GM12878 (cell line): ENCODE results near the gene ZNF48. TPM values are rescaled to one million over a fixed set of nuclear protein-coding genes. Genes with fewer than 3 reads are reported as not detected.

ENCODE experiments used
- ATF2 ChIP-seq: IDR thresholded peaks from 2 replicates; pipeline ENCODE4 v1.6.1; 2012; ENCODE audit warnings: low read length, inconsistent platforms
- BCL3 ChIP-seq: IDR thresholded peaks from 2 replicates; pipeline ENCODE4 v1.6.1; 2011; ENCODE audit warnings: borderline replicate concordance, low read depth, mild to moderate bottlenecking, moderate library complexity, low read length; ENCODE audit not compliant: insufficient read depth, poor library complexity, severe bottlenecking
- CHD1 ChIP-seq: IDR thresholded peaks from 2 replicates; pipeline ENCODE4 v1.6.1; 2012; ENCODE audit warnings: low read depth, low read length, improper control_type of control experiment
- CHD2 ChIP-seq: IDR thresholded peaks from 2 replicates; pipeline ENCODE4 v1.6.1; 2011; ENCODE audit warnings: low read depth, low read length, improper control_type of control experiment, borderline replicate concordance
- CTCF ChIP-seq, 3 experiments: IDR thresholded peaks in 2 of 3; conservative IDR thresholded peaks in 1 of 3; 2 replicates each; pipeline ENCODE4 v1.5.1; 2011; ENCODE audit warnings: low read depth in 3 of 3, low read length in 3 of 3, mild to moderate bottlenecking in 3 of 3, control low read depth in 2 of 3, moderate library complexity in 2 of 3, inconsistent platforms in 1 of 3, mixed read lengths in 1 of 3; ENCODE audit not compliant: control insufficient read depth in 2 of 3, insufficient read depth in 1 of 3; ENCODE audit errors: extremely low read depth in 1 of 3
- FOS ChIP-seq: IDR thresholded peaks from 3 replicates; pipeline ENCODE4 v1.6.1; 2011; ENCODE audit warnings: borderline replicate concordance; ENCODE audit not compliant: insufficient read length; ENCODE audit errors: extremely low read depth
- FOXK2 ChIP-seq: fragments of 450-650 bp; IDR thresholded peaks from 2 replicates; pipeline ENCODE4 v1.6.1; 2017; ENCODE audit warnings: mild to moderate bottlenecking, moderate library complexity
- HDGF ChIP-seq: fragments of 450-650 bp; IDR thresholded peaks from 2 replicates; pipeline ENCODE4 v1.6.1; 2016; ENCODE audit warnings: antibody characterized with exemption
- LARP7 ChIP-seq: fragments of 450-650 bp; IDR thresholded peaks from 2 replicates; pipeline ENCODE4 v1.6.1; 2017; ENCODE audit warnings: mild to moderate bottlenecking
- NFYB ChIP-seq: IDR thresholded peaks from 2 replicates; pipeline ENCODE4 v1.6.1; 2011; ENCODE audit warnings: low read depth, mild to moderate bottlenecking, low read length, improper control_type of control experiment, moderate library complexity; ENCODE audit not compliant: insufficient read depth
- NR2C2 ChIP-seq: IDR thresholded peaks from 2 replicates; pipeline ENCODE4 v1.6.1; 2011; ENCODE audit warnings: borderline replicate concordance, low read depth; ENCODE audit not compliant: control insufficient read depth, insufficient read length
- PAX8 ChIP-seq: fragments of 450-650 bp; IDR thresholded peaks from 2 replicates; pipeline ENCODE4 v1.6.1; 2017; ENCODE audit warnings: mild to moderate bottlenecking, moderate library complexity
- PML ChIP-seq: IDR thresholded peaks from 2 replicates; pipeline ENCODE4 v1.6.1; 2012; ENCODE audit warnings: low read length, inconsistent platforms
- RB1 ChIP-seq: fragments of 450-650 bp; formaldehyde crosslinking; IDR thresholded peaks from 2 replicates; pipeline ENCODE4 v1.6.1; 2017; ENCODE audit warnings: mild to moderate bottlenecking, borderline replicate concordance
- RBBP5 ChIP-seq: fragments of 200-600 bp; sonication (generic); conservative IDR thresholded peaks from 2 replicates; pipeline ENCODE4 v1.6.1; 2016
- RELA ChIP-seq: fragments of 450-650 bp; IDR thresholded peaks from 2 replicates; pipeline ENCODE4 v1.8.0; 2014; ENCODE audit warnings: borderline replicate concordance; ENCODE audit not compliant: partially characterized antibody
- SMAD5 ChIP-seq: IDR thresholded peaks from 2 replicates; pipeline ENCODE4 v1.6.1; 2016; ENCODE audit warnings: antibody characterized with exemption, low read depth
- SREBF1 ChIP-seq: IDR thresholded peaks from 2 replicates; pipeline ENCODE4 v1.6.1; 2012; ENCODE audit warnings: mild to moderate bottlenecking, low read length
- SREBF2 ChIP-seq: IDR thresholded peaks from 2 replicates; pipeline ENCODE4 v1.6.1; 2012; ENCODE audit warnings: mild to moderate bottlenecking, low read length
- TARDBP ChIP-seq: IDR thresholded peaks from 2 replicates; pipeline ENCODE4 v1.6.1; 2016; ENCODE audit warnings: borderline replicate concordance
- TCF12 ChIP-seq: IDR thresholded peaks from 2 replicates; pipeline ENCODE4 v1.6.1; 2011; ENCODE audit warnings: low read depth, mild to moderate bottlenecking, low read length
- TCF7 ChIP-seq: IDR thresholded peaks from 2 replicates; pipeline ENCODE4 v1.6.1; 2014; ENCODE audit warnings: antibody characterized with exemption, borderline replicate concordance
- WRNIP1 ChIP-seq: IDR thresholded peaks from 2 replicates; pipeline ENCODE4 v1.6.1; 2011; ENCODE audit warnings: low read depth, low read length, improper control_type of control experiment, borderline replicate concordance
- YBX1 ChIP-seq: fragments of 450-650 bp; IDR thresholded peaks from 2 replicates; pipeline ENCODE4 v1.6.1; 2016; ENCODE audit warnings: antibody characterized with exemption
- ZBED1 ChIP-seq: IDR thresholded peaks from 2 replicates; pipeline ENCODE4 v1.6.1; 2016; ENCODE audit warnings: borderline replicate concordance
- ZBTB33 ChIP-seq: fragments of 450-650 bp; IDR thresholded peaks from 2 replicates; pipeline ENCODE4 v1.6.1; 2017; ENCODE audit warnings: mild to moderate bottlenecking
- ZNF622 ChIP-seq: fragments of 450-650 bp; IDR thresholded peaks from 2 replicates; pipeline ENCODE4 v1.6.1; 2017; ENCODE audit warnings: mild to moderate bottlenecking, inconsistent platforms
- polyA plus RNA-seq, 11 experiments: library from polyadenylated mRNA; depleted of rRNA in 4 of 11; unstranded in 6 of 11; stranded (reverse) in 5 of 11; fragments of >200 nt; fragmentation: Nextera tagmentation in 4 of 11; fragmentation: Illumina TruSeq in 1 of 11; extraction: Ambion mirVana in 4 of 11; extraction: Trizol in 1 of 11; gene quantifications; 1 replicate in 1 of 11; 2 replicates in 10 of 11; pipeline versions ENCODE4 v1.2.1 to v1.2.3, GENCODE V29; 2011 to 2016; ENCODE audit warnings: inconsistent platforms in 2 of 11, missing spikeins in 2 of 11, low read depth in 1 of 11
- total RNA-seq, 4 experiments: library from RNA; depleted of rRNA in 3 of 4; stranded (reverse); fragments of >200 nt in 3 of 4; fragmentation: Illumina TruSeq in 1 of 4; extraction: Trizol in 1 of 4; gene quantifications; 2 replicates each; pipeline versions ENCODE4 v1.2.1 to v1.2.3, GENCODE V29; 2013 to 2021

ZNF48 gene
- total and polyA plus RNA-seq, 10 of the 15 experiments (the other 5 are each of a cell fraction or from before 2014, with no cell fraction given), result 0.14 to 12.0 (median 4.2) TPM

- no peak for TF ChIP-seq PAX8
- TF ChIP-seq ZBTB33, result no peak
- no peak for TF ChIP-seq TARDBP
- peak; percentile 31; the same call in 1 of the 2 replicates for TF ChIP-seq RB1
- TF ChIP-seq BCL3, result no peak
- no peak for TF ChIP-seq TCF7
- TF ChIP-seq NR2C2, result no peak
- TF ChIP-seq HDGF, result 0 out of 2 replicates have a peak, but pooled peaks have one; percentile 23
- TF ChIP-seq ATF2, result no peak
- no peak for TF ChIP-seq PML
- no peak for TF ChIP-seq CHD1
- peak; percentile 78; the same call in 1 of the 2 replicates for TF ChIP-seq CHD2
- TF ChIP-seq NFYB, result peak; percentile 76
- peak; percentile 34 for TF ChIP-seq FOS
- no peak for TF ChIP-seq SREBF2
- TF ChIP-seq SREBF1, result no peak
- no peak; the same call in 1 of the 2 replicates for TF ChIP-seq SMAD5
- TF ChIP-seq FOXK2, result no peak
- peak; percentile 62; the same call in 1 of the 2 replicates for TF ChIP-seq LARP7
- TF ChIP-seq CTCF (IDR thresholded peaks at IDR 0.05 in 2 of 3, conservative IDR thresholded peaks at IDR 0.05 in 1 of 3; ENCODE audit: control insufficient read depth in 2 of 3, extremely low read depth in 1 of 3, insufficient read depth in 1 of 3, low read depth in 3 of 3, low read length in 3 of 3), result peak; percentile 85 to 92 (median 90)
- TF ChIP-seq YBX1, result no peak
- TF ChIP-seq RELA, result peak; percentile 18
- no peak for TF ChIP-seq ZNF622
- TF ChIP-seq WRNIP1, result peak; percentile 5; the same call in 1 of the 2 replicates
- TF ChIP-seq RBBP5, result no peak
- TF ChIP-seq TCF12, result 0 out of 2 replicates have a peak, but pooled peaks have one; percentile 13
- no peak for TF ChIP-seq ZBED1
These were observed 34.6 kb downstream of the ZNF48 start, which contains the start of gene DCTPP1 (continued) for GRCh38 chr16:30429678-30430427.
